Neutrophil (primary cell): ENCODE measurements around the gene TMEM231.

Experiments
- H3K27ac ChIP-seq: fragments of 200-600 bp; sonication (generic); 2 replicates; pipeline ENCODE4 v1.5.1; 2016; ENCODE audit warnings: mild to moderate bottlenecking, moderate library complexity
- H3K27me3 ChIP-seq: fragments of 200-600 bp; sonication (generic); 2 replicates; pipeline ENCODE4 v1.6.0; 2016; ENCODE audit warnings: mild to moderate bottlenecking
- H3K36me3 ChIP-seq: fragments of 200-600 bp; sonication (generic); 2 replicates; pipeline ENCODE4 v1.5.1; 2017
- H3K4me1 ChIP-seq, 2 experiments: fragments of 200-600 bp in 1 of 2; sonication (generic) in 1 of 2; 1 replicate in 1 of 2; 2 replicates in 1 of 2; pipeline versions ENCODE4 v1.5.1 to v1.6.1; 2013 to 2016; ENCODE audit warnings: low read depth in 1 of 2, low read length in 1 of 2, mild to moderate bottlenecking in 1 of 2, moderate library complexity in 1 of 2; ENCODE audit not compliant: control insufficient read depth in 1 of 2, insufficient read depth in 1 of 2
- H3K4me3 ChIP-seq, 2 experiments: fragments of 200-600 bp in 1 of 2; sonication (generic) in 1 of 2; 1 replicate in 1 of 2; 2 replicates in 1 of 2; pipeline ENCODE4 v1.5.1; 2013 to 2016; ENCODE audit warnings: low read depth in 1 of 2, low read length in 1 of 2, mild to moderate bottlenecking in 1 of 2, moderate library complexity in 1 of 2
- H3K9me3 ChIP-seq: fragments of 200-600 bp; sonication (generic); 2 replicates; pipeline ENCODE4 v1.5.1; 2016
- CTCF ChIP-seq: fragments of 200-600 bp; sonication (generic); IDR thresholded peaks from 2 replicates; pipeline ENCODE4 v1.5.1; 2016; ENCODE audit warnings: antibody characterized with exemption

The TMEM231 gene

GRCh38 chr16:75573955-75574354 is 17.9 kb upstream of the TMEM231 start:
- no peak for TF ChIP-seq CTCF
- Histone ChIP-seq H3K36me3 (peaks cover 100% of the 10 kb centered on the region), H3K4me1 (peaks cover 22 to 25% of the 10 kb centered on the region in 2 experiments), H3K27me3 (no peaks in the 10 kb centered on the region), H3K4me3 (no peak overlapping the region), H3K9me3 (no peaks in the 10 kb centered on the region), H3K27ac (no peak overlapping the region)

- Histone ChIP-seq H3K36me3 (peaks cover 100% of the 10 kb centered on the region), H3K9me3 (no peaks in the 10 kb centered on the region), H3K27me3 (no peaks in the 10 kb centered on the region), H3K4me1 (peaks cover 31 to 35% of the 10 kb centered on the region in 2 experiments), H3K27ac (no peak overlapping the region), H3K4me3 (no peak overlapping the region)
- TF ChIP-seq CTCF, result no peak
Measured at GRCh38 chr16:75572864-75573542, 17.0 kb upstream of the TMEM231 start.

GRCh38 chr16:75570396-75571065 is 14.5 kb upstream of the TMEM231 start:
- Histone ChIP-seq H3K4me1 (peaks cover 52% of the 10 kb centered on the region in 2 experiments), H3K4me3 (no peak overlapping the region), H3K27ac (peak overlapping the region; percentile 85), H3K36me3 (peaks cover 83% of the 10 kb centered on the region), H3K27me3 (no peaks in the 10 kb centered on the region), H3K9me3 (no peaks in the 10 kb centered on the region)
- no peak for TF ChIP-seq CTCF

- no peak for TF ChIP-seq CTCF
- Histone ChIP-seq H3K4me1 (peaks cover 53 to 60% of the 10 kb centered on the region in 2 experiments), H3K36me3 (peaks cover 57% of the 10 kb centered on the region), H3K4me3 (no peak overlapping the region), H3K27ac (peak overlapping the region; percentile 85), H3K27me3 (peaks cover 16% of the 10 kb centered on the region), H3K9me3 (no peaks in the 10 kb centered on the region)
Measured at GRCh38 chr16:75567911-75568310, 11.9 kb upstream of the TMEM231 start.

GRCh38 chr16:75566758-75567255 is 10.8 kb upstream of the TMEM231 start:
- H3K36me3 ChIP-seq, result peaks cover 46% of the 10 kb centered on the region
- H3K4me1 ChIP-seq, result peaks cover 49 to 60% of the 10 kb centered on the region in 2 experiments
- H3K27me3 ChIP-seq, result peaks cover 26% of the 10 kb centered on the region
- no peaks in the 10 kb centered on the region for H3K9me3 ChIP-seq
- peak overlapping the region; percentile 68 to 97 for H3K4me3 ChIP-seq
- H3K27ac ChIP-seq, result peak overlapping the region; percentile 85
- no peak for TF ChIP-seq CTCF
